Measurements from ENCODE around the gene MAPKAP1.

DNA sequence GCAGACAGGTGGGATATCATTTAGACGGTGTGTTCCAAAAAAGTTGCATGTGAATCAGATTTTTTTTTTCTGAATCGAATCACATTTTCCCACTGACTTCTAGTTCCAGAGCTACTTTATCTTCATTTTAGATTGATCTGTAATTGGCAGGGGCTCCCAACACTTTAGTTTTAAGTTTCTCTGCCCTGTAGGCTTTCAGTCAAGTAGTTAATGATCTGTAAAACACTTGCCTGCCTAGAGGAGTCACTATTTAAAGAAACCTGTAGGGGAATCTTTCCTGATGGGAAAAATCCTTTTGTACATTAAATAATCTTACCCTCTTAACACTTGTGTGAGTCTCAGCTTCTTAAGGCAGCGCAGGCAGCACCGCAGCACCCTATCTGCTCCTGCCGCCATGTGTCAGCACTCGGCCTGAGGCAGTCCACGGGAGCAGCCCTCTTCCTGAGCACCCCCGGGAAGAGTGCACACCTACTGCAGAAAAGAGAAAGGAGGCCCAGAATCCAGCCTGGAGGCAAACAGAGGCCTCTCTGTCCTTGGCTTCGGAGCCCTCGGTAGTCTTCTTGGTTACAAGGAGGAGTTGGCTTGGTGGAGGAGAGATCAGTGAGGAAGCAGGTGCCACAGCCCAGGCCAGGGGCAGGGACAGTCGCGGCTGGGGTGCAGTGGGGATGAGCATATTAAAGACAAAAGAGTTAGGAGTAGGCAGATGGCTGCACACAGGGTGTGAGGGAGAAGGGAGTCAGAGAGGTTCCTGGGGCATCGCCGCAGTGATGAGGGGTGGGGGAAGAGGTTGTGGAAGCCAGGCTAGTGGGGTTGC is 236.0 kb downstream of the MAPKAP1 start:
- TF ChIP-seq, protein P1, sequence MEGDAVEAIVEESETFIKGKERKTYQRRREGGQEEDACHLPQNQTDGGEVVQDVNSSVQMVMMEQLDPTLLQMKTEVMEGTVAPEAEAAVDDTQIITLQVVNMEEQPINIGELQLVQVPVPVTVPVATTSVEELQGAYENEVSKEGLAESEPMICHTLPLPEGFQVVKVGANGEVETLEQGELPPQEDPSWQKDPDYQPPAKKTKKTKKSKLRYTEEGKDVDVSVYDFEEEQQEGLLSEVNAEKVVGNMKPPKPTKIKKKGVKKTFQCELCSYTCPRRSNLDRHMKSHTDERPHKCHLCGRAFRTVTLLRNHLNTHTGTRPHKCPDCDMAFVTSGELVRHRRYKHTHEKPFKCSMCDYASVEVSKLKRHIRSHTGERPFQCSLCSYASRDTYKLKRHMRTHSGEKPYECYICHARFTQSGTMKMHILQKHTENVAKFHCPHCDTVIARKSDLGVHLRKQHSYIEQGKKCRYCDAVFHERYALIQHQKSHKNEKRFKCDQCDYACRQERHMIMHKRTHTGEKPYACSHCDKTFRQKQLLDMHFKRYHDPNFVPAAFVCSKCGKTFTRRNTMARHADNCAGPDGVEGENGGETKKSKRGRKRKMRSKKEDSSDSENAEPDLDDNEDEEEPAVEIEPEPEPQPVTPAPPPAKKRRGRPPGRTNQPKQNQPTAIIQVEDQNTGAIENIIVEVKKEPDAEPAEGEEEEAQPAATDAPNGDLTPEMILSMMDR (conservative IDR thresholded peaks at IDR 0.05; ENCODE audit: low read length): no peak
- no peak for TF ChIP-seq EZH2phosphoT487 (IDR thresholded peaks at IDR 0.05; ENCODE audit: borderline replicate concordance, low read depth, low read length)
